HCT116 (cell line): ENCODE results near the gene RIN3. TPM values are rescaled to one million over a fixed set of nuclear protein-coding genes. Genes with fewer than 3 reads are reported as not detected.

Experiments used
- ATAC-seq: fragments of 200-7000 bp; cut with Tn5 transposase; 2 replicates; pipeline ENCODE4 v1.9.1; 2020; ENCODE audit warnings: mild to moderate bottlenecking, moderate library complexity
- BruUV-seq: library from RNA; stranded (reverse); fragments of 400-500 nt; replicated peaks from 2 replicates; lab custom pipeline; 2021; lab: Mats Ljungman, UMichigan
- CTCF ChIA-PET: fragments of 300-600 bp; sonication (Branson Sonifier 250); formaldehyde crosslinking; loops from one replicate; lab custom pipeline; 2021; ENCODE audit warnings: antibody characterized with exemption; lab: Charles Lee
- POLR2A ChIA-PET: fragments of 300-600, 350-600 bp; sonication (Branson Sonifier 250); formaldehyde crosslinking; loops from one replicate; lab custom pipeline; 2021; ENCODE audit warnings: antibody characterized with exemption; lab: Charles Lee
- RAD21 ChIA-PET, 2 experiments: fragments of 300-600 bp; sonication (Branson Sonifier 250); formaldehyde crosslinking; loops; one replicate each; lab custom pipeline; 2023; ENCODE audit warnings: low total read pairs in 2 of 2; ENCODE audit not compliant: uncharacterized antibody in 2 of 2, unreplicated experiment in 2 of 2, low non-redundant PET in 1 of 2; lab: Charles Lee
- DNase-seq: peaks from one replicate; pipeline ENCODE4 v3.0.0-alpha.2; 2010; ENCODE audit warnings: low read depth, low spot score
- H2AFZ ChIP-seq: fragments of 200-600 bp; shearing (Covaris generic), sonication (generic); 2 replicates; pipeline ENCODE4 v1.6.1; 2017; ENCODE audit warnings: low read depth, mixed run types, mixed read lengths, antibody characterized with exemption, low read length; ENCODE audit not compliant: poor library complexity, severe bottlenecking
- H3K27ac ChIP-seq: 2 replicates; pipeline ENCODE4 v1.5.1; 2012; ENCODE audit warnings: low read depth, low read length
- H3K27me3 ChIP-seq: fragments of 200-600 bp; sonication (generic); 2 replicates; pipeline ENCODE4 v1.6.1; 2016; ENCODE audit warnings: mixed run types, low read length, mixed read lengths; ENCODE audit not compliant: insufficient read depth
- H3K36me3 ChIP-seq, 2 experiments: fragments of 200-500 bp in 1 of 2; fragments of 200-600 bp in 1 of 2; sonication (Bioruptor generic) in 1 of 2; sonication (generic) in 1 of 2; 2 replicates each; pipeline versions ENCODE4 v1.5.1 to v1.6.1; 2014 to 2016; ENCODE audit warnings: low read length in 2 of 2, inconsistent platforms in 1 of 2, mixed read lengths in 1 of 2, mixed run types in 1 of 2; ENCODE audit not compliant: insufficient read depth in 2 of 2, control insufficient read depth in 1 of 2
- H3K4me1 ChIP-seq, 2 experiments: fragments of 200-600 bp in 1 of 2; sonication (generic) in 1 of 2; 2 replicates each; pipeline versions ENCODE4 v1.5.1 to v1.6.1; 2012 to 2017; ENCODE audit warnings: low read length in 2 of 2, inconsistent platforms in 1 of 2, mild to moderate bottlenecking in 1 of 2, mixed read lengths in 1 of 2, mixed run types in 1 of 2, moderate library complexity in 1 of 2; ENCODE audit not compliant: insufficient read depth in 2 of 2, control insufficient read depth in 1 of 2
- H3K4me2 ChIP-seq: fragments of 200-600 bp; sonication (generic); 2 replicates; pipeline ENCODE4 v1.6.1; 2017; ENCODE audit warnings: mixed run types, low read length, mixed read lengths
- H3K4me3 ChIP-seq, 2 experiments: fragments of 200-600 bp in 1 of 2; sonication (generic) in 1 of 2; replicated peaks in 1 of 2; 2 replicates each; pipeline ENCODE4 v1.5.1; 2011 to 2016; ENCODE audit warnings: low read length in 2 of 2, control low read depth in 1 of 2, low read depth in 1 of 2, mild to moderate bottlenecking in 1 of 2, mixed read lengths in 1 of 2, mixed run types in 1 of 2
- H3K79me2 ChIP-seq: fragments of 200-600 bp; sonication (generic); 2 replicates; pipeline ENCODE4 v1.6.1; 2017; ENCODE audit warnings: mild to moderate bottlenecking, mixed run types, low read length, moderate library complexity, mixed read lengths; ENCODE audit not compliant: insufficient read depth
- H3K9ac ChIP-seq: fragments of 200-600 bp; sonication (generic); 2 replicates; pipeline ENCODE4 v1.6.1; 2016; ENCODE audit warnings: low read length, mixed read lengths
- H3K9me2 ChIP-seq: fragments of 200-600 bp; sonication (generic), shearing (Covaris generic); 2 replicates; pipeline ENCODE4 v1.6.1; 2017; ENCODE audit warnings: mixed run types, mild to moderate bottlenecking, moderate library complexity; ENCODE audit not compliant: insufficient read depth
- H3K9me3 ChIP-seq, 2 experiments: fragments of 200-500 bp in 1 of 2; fragments of 200-600 bp in 1 of 2; sonication (Bioruptor generic) in 1 of 2; sonication (generic) in 1 of 2; 2 replicates each; pipeline ENCODE4 v1.6.1; 2014 to 2017; ENCODE audit warnings: low read length in 2 of 2, mixed read lengths in 2 of 2, inconsistent platforms in 1 of 2, low read depth in 1 of 2, mild to moderate bottlenecking in 1 of 2, mixed run types in 1 of 2, moderate library complexity in 1 of 2; ENCODE audit not compliant: control insufficient read depth in 1 of 2, insufficient read depth in 1 of 2
- H4K20me1 ChIP-seq: fragments of 200-600 bp; sonication (generic), shearing (Covaris generic); 2 replicates; pipeline ENCODE4 v1.6.1; 2017; ENCODE audit warnings: mixed run types, mild to moderate bottlenecking, moderate library complexity; ENCODE audit not compliant: insufficient read depth
- CBX3 ChIP-seq: IDR thresholded peaks from 2 replicates; pipeline ENCODE4 v1.6.1; 2012; ENCODE audit warnings: low read depth
- EZH2phosphoT487 ChIP-seq: fragments of 200-600 bp; IDR thresholded peaks from 2 replicates; pipeline ENCODE4 v1.6.1; 2018; ENCODE audit warnings: antibody characterized with exemption, borderline replicate concordance
- FOSL1 ChIP-seq: IDR thresholded peaks from 2 replicates; pipeline ENCODE4 v1.6.1; 2012; ENCODE audit warnings: low read depth
- SIN3A ChIP-seq: IDR thresholded peaks from 2 replicates; pipeline ENCODE4 v1.6.1; 2012; ENCODE audit warnings: low read depth
- TCF7L2 ChIP-seq: IDR thresholded peaks from 2 replicates; pipeline ENCODE4 v1.7.0; 2011; ENCODE audit warnings: borderline replicate concordance, inconsistent platforms; ENCODE audit not compliant: insufficient read depth, insufficient read length; ENCODE audit errors: extremely low read depth
- ZNF274 ChIP-seq: fragments of 200-500 bp; sonication (Bioruptor generic); IDR thresholded peaks from 2 replicates; pipeline ENCODE4 v1.6.1; 2014; ENCODE audit warnings: mild to moderate bottlenecking, low read depth, low read length, inconsistent platforms
- intact Hi-C: fragments of 100-400 bp; cut with micrococcal nuclease; formaldehyde crosslinking; loops from 2 replicates; pipeline ENCODE4 v1.10.0; 2022
- total RNA-seq: library from RNA; stranded (reverse); gene quantifications from one replicate; pipeline ENCODE4 v1.2.1, GENCODE V29; 2021; ENCODE audit not compliant: unreplicated experiment
- TF ChIP-seq, protein P1 (sequence below): IDR thresholded peaks from 2 replicates; pipeline ENCODE4 v1.6.1; 2012; ENCODE audit warnings: low read depth
- TF ChIP-seq, protein P2 (sequence below): IDR thresholded peaks from 2 replicates; pipeline ENCODE4 v1.6.1; 2012

RIN3 gene
- total RNA-seq, 1 experiment from 2014 or later = 22.2 TPM

DNA sequence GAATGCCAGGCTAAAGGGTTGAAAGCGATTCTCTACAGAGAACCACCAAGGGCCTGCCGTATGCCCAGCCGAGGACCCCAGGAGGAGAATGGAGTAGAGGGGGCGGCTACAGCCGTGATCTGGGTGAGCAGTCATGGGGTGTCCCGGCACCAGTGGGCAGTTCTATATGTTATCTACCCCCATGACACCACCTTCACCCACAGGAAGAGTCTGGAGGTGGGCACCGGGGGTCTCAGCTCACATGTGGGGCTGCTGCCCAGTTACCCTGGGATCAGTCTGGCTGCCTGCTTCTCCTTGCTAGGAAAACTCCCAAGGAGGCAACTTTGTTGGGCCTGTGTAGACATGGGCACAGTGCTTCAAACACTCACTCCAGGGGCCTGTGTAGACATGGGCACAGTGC is 135.5 kb downstream of the RIN3 start:
- Histone ChIP-seq H3K27me3 (no peaks in the 10 kb centered on the region), H3K4me1 (peaks cover 7 to 12% of the 10 kb centered on the region in 2 experiments), H3K4me3 (no peak overlapping the region), H3K9me3 (peaks cover 0 to 7% of the 10 kb centered on the region in 2 experiments; a peak in 1 of 4 replicates), H3K9me2 (no peaks in the 10 kb centered on the region), H4K20me1 (no peaks in the 10 kb centered on the region), H3K27ac (no peak overlapping the region), H3K36me3 (no peaks in the 10 kb centered on the region), H2AFZ (no peak overlapping the region), H3K79me2 (no peaks in the 10 kb centered on the region), H3K4me2 (no peak overlapping the region), H3K9ac (no peak overlapping the region)
- RAD21 ChIA-PET = no interaction called here
- TF ChIP-seq, protein P1, sequence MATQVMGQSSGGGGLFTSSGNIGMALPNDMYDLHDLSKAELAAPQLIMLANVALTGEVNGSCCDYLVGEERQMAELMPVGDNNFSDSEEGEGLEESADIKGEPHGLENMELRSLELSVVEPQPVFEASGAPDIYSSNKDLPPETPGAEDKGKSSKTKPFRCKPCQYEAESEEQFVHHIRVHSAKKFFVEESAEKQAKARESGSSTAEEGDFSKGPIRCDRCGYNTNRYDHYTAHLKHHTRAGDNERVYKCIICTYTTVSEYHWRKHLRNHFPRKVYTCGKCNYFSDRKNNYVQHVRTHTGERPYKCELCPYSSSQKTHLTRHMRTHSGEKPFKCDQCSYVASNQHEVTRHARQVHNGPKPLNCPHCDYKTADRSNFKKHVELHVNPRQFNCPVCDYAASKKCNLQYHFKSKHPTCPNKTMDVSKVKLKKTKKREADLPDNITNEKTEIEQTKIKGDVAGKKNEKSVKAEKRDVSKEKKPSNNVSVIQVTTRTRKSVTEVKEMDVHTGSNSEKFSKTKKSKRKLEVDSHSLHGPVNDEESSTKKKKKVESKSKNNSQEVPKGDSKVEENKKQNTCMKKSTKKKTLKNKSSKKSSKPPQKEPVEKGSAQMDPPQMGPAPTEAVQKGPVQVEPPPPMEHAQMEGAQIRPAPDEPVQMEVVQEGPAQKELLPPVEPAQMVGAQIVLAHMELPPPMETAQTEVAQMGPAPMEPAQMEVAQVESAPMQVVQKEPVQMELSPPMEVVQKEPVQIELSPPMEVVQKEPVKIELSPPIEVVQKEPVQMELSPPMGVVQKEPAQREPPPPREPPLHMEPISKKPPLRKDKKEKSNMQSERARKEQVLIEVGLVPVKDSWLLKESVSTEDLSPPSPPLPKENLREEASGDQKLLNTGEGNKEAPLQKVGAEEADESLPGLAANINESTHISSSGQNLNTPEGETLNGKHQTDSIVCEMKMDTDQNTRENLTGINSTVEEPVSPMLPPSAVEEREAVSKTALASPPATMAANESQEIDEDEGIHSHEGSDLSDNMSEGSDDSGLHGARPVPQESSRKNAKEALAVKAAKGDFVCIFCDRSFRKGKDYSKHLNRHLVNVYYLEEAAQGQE = no peak
- no peak for TF ChIP-seq ZNF274
- TF ChIP-seq CBX3 = no peak
- no peak for TF ChIP-seq SIN3A
- no peak for TF ChIP-seq FOSL1
- TF ChIP-seq EZH2phosphoT487 = no peak
- TF ChIP-seq, protein P2, sequence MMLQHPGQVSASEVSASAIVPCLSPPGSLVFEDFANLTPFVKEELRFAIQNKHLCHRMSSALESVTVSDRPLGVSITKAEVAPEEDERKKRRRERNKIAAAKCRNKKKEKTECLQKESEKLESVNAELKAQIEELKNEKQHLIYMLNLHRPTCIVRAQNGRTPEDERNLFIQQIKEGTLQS = no peak
- no peak for TF ChIP-seq TCF7L2
- DNase-seq = no peak
- intact Hi-C loops = no loop called here
- no TSS peak for BruUV-seq
- CTCF ChIA-PET = no interaction called here
- ATAC-seq = no peak
- POLR2A ChIA-PET = no interaction called here
